Suprapubic skin (tissue), 4 donors: ENCODE measurements around the gene TOR2A.

Experiments
- CTCF ChIP-seq, 2 donors: fragments of 200-600 bp in 1 of 2; fragments of 450-650 bp in 1 of 2; sonication (generic) in 1 of 2; IDR thresholded peaks; one replicate each; pipeline ENCODE4 v1.5.1; 2016 to 2019; ENCODE audit warnings: antibody characterized with exemption in 2 of 2, mild to moderate bottlenecking in 1 of 2, moderate library complexity in 1 of 2
- EP300 ChIP-seq: sonication (generic); formaldehyde crosslinking; IDR thresholded peaks from one replicate; pipeline ENCODE4 v1.6.1; 2017; ENCODE audit warnings: antibody characterized with exemption
- POLR2AphosphoS5 ChIP-seq, 3 donors: sonication (generic); formaldehyde crosslinking; IDR thresholded peaks; one replicate each; pipeline ENCODE4 v1.6.1; 2017; ENCODE audit warnings: antibody characterized with exemption in 3 of 3

GRCh38 chr9:127724012-127724411, 11.1 kb downstream of the TOR2A start:
- TF ChIP-seq CTCF (IDR thresholded peaks at IDR 0.05) (no peak), EP300 (no peak), POLR2AphosphoS5 (IDR thresholded peaks at IDR 0.05) (no peak)
